DMS 273 treated with DMSO at 0.1 percent for 48 hours (cell line): ENCODE measurements around the gene LRRC41.
"Not testable (repeated sequence)": the region's sequence is repeated elsewhere in the genome, so short reads cannot be mapped to it uniquely, and the experiment has no call there.

Experiments used
- DNase-seq: peaks from one replicate; lab custom pipeline; 2025; lab: John Stamatoyannopoulos, UW

The LRRC41 gene, protein sequence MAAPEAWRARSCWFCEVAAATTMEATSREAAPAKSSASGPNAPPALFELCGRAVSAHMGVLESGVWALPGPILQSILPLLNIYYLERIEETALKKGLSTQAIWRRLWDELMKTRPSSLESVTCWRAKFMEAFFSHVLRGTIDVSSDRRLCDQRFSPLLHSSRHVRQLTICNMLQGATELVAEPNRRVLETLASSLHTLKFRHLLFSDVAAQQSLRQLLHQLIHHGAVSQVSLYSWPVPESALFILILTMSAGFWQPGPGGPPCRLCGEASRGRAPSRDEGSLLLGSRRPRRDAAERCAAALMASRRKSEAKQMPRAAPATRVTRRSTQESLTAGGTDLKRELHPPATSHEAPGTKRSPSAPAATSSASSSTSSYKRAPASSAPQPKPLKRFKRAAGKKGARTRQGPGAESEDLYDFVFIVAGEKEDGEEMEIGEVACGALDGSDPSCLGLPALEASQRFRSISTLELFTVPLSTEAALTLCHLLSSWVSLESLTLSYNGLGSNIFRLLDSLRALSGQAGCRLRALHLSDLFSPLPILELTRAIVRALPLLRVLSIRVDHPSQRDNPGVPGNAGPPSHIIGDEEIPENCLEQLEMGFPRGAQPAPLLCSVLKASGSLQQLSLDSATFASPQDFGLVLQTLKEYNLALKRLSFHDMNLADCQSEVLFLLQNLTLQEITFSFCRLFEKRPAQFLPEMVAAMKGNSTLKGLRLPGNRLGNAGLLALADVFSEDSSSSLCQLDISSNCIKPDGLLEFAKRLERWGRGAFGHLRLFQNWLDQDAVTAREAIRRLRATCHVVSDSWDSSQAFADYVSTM

DNA sequence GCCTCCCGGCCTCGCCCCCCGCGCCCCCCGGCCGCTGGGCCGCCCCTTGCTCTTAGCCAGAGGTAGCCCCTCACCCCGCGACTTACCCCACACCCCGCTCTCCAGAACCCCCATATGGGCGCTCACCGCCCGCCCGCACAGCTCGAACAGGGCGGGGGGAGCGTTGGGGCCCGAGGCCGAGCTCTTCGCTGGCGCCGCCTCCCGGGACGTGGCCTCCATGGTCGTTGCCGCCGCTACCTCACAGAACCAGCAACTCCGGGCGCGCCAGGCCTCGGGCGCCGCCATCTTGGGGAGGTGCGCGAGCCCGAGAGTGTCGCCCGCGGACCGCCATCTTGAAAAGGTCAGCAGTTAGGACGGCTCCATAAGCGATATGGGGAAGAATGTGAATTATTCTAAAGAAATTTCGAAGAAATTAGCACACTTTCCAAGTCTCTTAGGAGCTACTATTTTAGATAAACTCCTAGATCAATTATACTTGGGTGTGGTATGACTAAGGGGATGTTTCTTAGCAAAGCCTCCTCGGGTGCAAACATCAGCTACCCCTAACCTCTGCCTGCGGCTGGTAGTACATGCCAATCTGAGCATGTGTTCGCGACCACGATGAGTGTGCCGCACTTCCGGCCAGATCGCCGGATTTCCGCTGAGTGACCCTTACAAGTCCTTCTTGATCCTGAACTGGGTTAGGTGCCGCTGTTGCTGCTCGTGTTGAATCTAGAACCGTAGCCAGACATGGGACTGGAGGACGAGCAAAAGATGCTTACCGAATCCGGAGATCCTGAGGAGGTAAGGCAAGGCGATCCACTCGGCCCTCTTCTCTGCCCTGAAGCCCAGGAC, at the start of gene LRRC41, which contains the start of gene UQCRH:
TSS of gene LRRC41 (minus strand) at position 579 of the 834 bp plus-strand sequence. CDS start at position 285, 294 bp downstream.
TSS of gene UQCRH (plus strand) at position 661 of the 834 bp plus-strand sequence. CDS start at position 730, 69 bp downstream.
- DNase-seq = peak; percentile 91

DNA sequence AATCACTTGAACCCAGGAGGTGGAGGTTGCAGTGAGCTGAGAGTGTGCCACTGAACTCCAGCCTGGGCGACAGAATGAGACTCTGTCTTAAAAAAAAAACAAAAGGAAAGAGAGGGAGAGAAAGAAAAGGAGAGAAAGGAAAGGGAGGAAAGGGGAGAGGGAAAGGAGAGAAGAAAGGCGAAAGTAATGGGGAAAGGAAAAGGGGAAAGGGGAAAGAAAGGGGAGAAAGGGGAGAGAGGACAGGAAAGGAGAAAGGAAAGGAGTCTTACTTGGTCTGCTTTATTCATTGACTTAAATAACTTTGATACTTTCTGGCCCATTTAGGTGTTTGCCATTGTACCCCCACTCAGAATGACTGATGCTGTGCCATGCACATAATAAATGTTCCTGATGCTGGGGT, 48.9 kb upstream of the LRRC41 start:
- DNase-seq = no peak

DNA sequence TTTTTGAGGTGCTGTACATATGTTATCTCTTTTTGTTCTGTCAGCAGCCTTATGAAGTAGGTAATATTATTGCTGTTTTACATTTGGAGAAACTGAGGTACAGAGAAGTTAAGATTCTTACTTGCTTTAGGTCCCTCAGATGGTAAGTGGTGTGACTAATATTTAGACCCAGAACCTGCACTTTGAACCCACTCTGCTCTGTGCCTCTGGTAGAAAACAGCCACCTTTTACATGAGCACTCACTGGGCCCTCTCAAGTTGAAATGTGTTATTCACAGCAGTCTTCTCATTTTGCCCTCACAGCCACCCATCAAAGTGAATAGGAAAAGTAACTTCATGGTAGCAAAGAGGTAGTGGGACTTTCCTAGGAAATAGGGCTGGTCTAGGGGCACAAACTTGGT, 41.9 kb upstream of the LRRC41 start:
- no peak for DNase-seq

DNA sequence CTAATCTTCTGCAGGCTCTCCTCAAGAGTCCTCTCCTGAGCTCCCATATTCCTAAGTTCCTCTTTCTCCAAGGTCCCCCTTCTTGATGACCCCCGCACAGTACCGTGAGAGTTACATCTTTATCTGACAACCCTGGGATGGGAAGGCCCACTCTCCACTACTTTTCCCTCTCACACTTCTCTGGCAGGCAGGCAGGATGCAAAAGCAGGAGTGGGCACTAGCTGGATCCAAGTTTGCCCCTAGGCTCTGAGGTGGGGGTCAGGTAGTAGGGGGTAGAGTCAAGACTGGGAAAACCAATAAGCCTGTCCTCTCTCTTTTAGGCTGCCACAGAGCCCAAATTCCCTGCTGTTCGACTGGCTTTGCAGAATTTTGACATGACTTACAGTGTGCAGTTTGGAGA, 41.1 kb upstream of the LRRC41 start:
- no peak for DNase-seq

DNA sequence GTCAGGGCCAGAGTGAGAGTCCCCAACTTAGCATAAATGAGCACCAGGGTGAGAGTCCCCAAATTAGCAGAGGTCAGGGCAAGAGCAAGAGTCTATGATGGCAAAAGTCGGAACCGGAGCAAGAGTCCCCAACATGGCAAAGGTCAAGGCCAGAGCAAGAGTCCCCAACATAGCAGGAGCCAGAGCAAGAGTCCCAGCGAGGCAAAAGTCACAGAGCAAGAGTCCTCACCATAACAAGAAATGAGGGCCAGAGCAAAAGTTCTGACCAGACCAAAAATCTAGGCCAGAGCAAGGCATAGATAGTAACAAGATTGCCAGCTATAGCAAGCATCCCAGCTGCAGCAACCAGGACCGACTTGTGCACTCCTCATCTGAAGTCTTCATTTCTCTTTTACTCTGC, 40.3 kb upstream of the LRRC41 start:
- DNase-seq = no peak

DNA sequence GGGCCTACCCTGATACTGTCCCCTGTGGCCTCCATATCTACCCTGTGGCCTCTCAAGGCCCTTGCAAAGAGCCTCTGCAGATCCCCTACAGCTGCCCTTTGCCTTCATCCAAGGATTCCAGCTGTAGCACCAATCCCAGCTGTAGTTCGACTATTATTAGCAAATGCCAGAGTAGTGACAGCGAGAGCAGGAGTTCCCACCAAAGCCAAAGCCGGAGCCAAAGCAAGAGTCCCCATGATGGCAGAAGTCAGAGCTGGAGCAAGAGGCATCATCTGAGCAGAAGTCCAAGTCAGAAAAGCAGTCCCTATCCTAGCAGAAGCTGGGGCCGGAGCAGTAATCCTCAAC, 39.9 kb upstream of the LRRC41 start:
- DNase-seq = no peak

DNA sequence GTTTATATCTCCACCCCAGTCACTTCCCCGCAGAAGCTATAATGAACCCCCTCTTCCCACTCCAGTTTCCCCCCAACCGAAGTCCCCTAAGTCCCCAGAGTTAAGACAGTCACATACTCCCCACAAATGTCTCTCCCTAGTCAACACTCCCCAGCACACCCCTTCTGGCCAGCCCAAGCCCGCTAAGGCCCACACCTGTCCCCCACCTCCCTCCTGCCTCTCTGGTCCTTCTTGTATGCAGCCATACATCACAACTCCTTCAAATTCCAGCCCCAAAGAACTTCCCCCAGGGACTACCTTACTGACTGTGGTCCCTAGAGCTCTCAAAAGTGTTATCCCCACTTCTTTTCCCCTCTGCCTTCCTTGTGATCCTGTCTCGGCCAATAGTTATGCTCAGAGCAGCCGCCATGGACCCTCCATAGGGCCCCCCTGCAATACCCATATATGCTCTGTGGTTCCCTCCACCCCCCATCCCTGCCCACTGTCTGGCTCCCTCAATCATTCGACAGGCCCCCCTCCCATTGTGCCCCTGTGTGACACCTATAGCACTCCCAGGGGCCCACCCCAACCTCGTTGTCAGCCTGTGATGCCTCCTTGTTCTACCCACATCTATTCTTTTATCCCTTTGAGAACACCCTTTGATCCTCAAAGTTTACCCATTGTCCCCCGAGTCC, 39.4 kb upstream of the LRRC41 start:
- no peak for DNase-seq

DNA sequence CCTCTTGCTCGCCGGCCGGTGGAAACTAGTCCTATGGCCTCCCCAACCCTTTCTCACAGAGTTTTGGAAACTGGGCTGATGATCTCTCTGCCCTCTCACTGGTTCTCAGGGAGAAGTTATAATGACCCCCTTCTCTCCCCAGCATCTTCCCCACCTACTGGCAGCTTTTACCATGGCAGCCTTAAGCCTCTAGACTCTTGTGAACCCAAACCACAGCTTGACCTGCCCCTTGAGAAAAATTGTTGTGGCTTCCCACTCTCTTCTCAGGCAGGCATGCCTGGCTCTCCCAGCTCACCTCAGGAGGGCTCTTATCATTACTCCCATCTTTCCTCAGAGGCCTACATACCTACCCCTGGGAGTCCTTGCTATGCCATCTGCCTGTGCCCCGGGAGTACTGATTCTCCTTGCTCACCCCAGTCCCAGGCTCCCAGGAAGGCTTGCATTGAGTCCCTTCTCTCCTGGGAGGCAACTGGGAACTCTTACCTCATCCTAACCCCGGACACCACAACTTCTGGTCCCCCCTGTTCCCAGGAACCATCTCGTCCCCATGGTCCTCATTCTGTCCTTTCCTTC, 38.8 kb upstream of the LRRC41 start:
- DNase-seq = no peak

DNA sequence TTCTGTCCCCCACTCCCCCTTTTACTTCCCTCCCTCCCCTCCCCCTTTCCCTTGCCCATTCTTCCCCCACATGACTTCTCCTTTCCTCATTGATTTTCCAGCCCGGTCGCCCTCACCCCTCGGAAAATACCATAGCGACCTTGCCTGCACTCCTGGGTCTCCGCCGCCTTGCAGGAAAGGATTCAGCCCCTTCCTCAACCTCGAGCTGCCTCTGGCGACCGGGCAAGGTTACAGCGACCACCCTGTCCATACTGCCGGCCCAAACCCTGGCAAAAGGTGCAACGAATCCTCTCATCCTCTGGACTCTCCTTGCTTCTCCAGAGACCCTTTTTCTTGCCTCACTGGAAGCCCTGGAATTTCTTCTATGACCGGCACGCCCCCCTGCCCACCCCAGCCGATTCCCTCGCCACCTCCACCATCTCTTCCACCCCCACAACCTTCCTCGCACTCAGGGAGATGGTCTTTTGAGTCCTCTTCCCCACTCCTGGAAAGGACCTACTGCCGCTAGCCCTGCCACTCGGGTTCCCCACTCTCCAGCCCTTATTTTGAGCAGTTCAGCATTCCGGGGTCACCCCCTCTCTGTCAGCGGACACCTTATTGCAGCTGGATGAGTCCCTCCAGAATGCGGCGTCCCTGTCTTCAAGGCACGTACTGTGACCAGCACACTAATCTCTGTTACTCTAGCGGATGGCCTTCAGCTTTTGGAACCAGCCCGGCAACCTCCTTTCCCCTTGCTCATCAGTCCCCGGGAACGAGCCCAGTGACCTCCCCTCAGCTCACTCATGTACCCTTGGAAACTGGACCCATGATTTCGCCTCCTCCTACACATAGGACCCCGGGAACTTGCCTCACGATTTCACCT, 38.0 kb upstream of the LRRC41 start:
- no peak for DNase-seq

DNA sequence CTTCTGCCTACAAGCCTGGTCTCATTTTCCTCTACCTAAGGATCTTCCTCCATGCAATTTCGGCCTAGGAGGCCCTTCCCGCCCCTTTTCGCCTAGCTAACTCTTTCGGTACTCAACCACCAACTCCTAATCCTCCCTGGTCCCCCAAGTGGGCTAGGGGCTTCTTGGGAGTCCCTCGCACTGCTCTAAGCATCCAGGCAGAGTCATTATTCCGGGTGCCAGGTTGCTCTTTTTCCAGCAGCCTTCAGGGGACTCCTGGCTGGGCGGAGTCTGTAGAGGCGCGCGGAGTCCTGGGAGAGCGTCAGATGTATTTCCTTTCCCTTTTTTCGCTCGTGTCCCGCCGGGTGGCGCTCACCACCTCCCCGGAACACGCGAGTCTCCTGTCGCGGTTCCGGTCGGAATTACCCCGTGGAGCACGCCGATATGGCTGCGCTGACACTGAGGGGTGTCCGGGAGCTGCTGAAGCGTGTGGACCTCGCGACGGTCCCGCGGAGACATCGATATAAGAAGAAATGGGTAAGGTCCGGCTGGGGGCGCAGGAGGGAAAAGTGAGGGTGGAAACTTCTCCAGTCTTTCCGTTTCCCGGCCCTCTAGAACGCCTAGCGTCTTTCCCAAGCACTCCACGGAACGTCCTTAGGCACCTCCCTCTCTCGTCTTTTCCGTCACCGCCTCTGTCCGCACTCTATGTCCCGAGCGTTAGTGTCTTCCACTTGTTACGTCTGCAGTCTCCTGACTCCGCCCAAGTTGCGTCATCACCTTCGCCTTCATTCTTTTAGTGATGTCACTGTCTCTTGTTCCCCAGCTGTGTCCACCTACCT, 37.2 kb upstream of the LRRC41 start, which contains the start of gene NSUN4:
TSS of gene NSUN4 (plus strand) at position 404 of the 818 bp plus-strand sequence. CDS start at position 424, 20 bp downstream.
- DNase-seq = peak; percentile 84

DNA sequence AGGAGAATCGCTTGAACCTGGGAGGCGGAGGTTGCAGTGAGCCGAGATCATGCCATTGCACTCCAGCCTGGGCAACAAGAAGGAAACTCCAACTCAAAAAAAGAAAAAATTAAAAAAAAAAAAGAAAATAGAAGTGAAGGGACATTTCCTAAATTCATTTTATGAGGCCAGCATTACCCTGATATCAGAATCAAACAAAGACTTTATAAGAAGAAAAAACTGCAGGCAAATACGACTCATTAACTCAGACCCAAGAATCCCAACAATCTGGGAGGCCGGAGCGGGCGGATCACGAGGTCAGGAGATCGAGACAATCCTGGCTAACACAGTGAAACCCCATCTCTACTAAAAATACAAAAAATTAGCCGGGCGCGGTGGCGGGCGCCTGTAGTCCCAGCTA, 34.0 kb upstream of the LRRC41 start:
- DNase-seq = not testable (repeated sequence)

DNA sequence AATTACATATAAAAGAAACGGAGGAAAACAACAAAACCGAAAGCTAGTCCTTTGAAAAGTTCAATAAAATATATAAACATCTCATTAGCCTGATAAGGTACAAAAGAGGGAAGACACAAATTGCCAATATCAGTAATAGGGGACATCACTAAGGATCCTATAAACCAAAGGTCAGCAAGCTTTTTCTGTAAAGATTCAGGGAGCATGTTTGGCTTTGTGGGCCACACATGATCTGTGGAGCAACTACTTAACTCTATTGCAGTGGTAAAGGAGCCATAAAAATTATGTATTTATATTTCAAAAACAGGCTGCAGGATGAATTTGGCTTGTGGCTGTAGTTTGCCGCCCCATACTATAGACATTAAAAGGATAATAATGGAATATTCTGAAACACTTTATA, 31.7 kb upstream of the LRRC41 start:
- DNase-seq = no peak

DNA sequence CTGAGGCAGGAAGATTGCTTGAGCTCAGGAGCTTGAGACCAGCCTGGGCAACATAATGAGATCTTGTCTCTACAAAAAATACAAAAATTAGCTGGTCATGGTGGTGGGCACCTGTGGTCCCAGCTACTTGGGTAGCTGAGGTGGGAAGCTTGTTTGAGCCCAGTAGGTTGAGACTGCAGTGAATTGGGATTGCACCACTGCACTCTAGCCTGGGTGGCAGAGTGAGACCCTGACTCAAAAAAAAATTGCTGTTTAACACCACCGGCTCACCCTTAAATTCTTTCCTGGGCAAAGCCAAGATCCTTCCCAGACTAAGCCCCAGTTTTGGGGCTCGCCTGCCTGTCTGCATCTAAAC, 30.6 kb upstream of the LRRC41 start:
- DNase-seq = no peak

DNA sequence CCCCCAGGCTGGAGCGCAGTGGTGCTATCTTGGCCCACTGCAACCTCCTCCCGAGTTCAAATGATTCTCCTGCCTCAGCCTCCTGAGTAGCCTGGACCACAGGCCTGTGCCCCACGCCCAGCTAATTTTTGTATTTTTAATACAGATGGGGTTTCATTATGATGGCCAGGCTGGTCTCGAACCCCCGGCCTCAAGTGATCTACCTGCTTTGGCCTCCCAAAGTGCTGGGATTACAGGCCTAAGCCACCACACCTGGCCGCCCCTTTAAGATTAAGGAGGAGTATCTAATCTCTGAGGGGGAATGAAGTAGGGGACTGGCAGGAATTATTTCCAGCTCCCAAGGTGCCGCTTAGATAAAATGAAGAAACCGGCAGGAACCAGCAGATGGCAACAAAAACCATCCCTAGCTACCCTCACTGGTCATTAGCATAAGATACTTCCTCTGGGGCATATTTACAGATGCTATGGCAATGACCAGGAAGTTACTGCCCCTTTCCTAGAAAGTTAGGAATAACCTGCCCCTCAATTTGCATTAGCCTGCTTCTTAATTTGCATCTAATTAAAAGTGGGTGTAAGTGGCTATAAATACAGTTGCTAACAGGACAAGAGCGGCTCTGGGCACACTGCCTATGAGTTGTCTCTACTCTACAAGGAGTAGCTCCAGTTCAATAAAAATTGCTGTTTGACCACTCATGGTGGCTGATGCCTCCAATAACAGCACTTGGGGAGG, 30.0 kb upstream of the LRRC41 start:
- peak; percentile 34 for DNase-seq

DNA sequence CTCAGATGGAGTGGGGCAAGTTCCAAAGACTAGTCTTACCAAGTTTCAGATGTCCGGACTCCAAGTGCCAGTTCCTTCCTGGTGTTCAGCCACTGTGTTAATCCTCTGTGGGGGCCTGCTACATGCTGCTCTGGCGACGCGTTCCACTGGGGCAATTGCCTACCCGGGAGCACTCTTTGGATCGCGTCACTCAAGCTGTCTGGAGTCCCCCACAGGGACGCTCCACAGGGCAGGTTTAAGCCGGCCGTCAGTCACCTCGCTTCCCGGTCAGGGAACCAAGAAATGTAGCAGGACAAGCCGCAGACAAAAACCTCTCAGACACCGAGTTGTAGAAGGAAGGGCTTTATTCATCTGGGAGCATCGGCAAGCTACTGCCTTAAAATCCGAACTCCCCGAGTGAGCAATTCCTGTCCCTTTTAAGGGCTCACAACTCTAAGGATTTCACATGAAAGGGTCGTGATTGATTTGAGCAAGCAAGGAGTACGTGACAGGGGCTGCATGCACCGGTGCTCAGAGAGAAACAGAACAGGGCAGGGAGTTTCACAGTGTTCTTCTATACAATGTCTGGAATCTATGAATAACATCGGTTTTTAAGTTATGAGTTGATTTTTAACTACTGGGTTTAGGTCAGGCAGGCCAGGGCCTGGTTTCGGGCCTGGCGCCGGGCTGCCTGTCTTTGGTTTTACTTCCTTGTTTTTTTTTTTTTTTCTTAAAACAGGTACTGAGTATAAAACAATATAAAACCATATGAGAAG, 28.5 kb upstream of the LRRC41 start:
- not testable (repeated sequence) for DNase-seq

DNA sequence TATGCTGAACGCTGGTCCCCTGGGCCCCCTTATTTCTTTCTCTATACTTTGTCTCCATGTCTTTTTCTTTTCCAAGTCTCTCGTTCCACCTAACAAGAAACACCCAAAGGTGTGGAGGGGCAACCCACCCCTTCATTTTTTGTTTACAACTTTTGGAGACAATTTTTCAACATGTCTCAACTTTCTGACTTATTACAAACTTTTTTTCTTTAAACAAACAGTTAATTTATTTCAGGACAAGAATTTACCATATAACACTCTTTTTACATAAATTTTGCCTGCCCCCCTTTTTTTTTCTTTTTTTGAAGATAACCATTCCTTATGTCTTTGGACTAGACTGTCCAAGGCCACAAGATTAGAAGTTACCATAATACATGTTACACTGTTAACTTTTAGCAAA, 27.0 kb upstream of the LRRC41 start:
- DNase-seq = not testable (repeated sequence)

DNA sequence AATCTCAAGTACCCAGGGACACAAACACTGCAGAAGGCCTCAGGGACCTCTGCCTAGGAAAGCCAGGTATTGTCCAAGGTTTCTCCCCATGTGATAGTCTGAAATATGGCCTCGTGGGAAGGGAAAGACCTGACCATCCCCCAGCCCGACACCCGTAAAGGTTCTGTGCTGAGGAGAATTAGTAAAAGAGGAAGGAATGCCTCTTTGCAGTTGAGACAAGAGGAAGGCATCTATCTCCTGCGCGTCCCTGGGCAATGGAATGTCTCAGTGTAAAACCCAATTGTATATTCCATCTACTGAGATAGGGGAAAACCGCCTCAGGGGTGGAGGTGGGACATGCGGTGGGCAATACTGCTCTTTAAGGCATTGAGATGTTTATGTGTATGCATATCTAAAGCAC, 26.4 kb upstream of the LRRC41 start:
- DNase-seq = not testable (repeated sequence)

DNA sequence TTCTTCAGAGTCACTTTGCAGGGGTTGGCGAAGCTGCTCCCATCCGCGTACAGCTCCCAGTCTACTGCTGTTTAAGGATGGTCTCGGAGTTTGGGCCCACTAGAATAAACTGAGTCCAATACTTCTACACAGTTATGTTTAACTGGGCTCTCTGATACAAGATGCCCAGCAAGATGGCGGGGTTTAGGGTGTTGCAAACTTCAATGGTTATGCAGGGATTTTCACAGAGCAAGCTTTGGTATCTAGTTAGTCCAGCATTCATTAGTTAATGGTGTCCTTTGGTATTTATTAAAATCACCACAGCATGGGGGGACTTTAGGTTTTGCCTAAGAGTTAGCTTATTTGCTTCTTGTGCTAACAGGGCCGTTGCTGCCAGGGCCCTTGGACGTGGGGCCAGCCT, 24.8 kb upstream of the LRRC41 start:
- not testable (repeated sequence) for DNase-seq
